SK-N-SH treated with all-trans-retinoic acid at 6 μM for 48 hours (cell line): Measurements from ENCODE around the gene RRAS2.

Experiments
- PATZ1 ChIP-seq: fragments of 250-450 bp; sonication (Bioruptor Pico); IDR thresholded peaks from 2 replicates; pipeline ENCODE4 v1.8.0; 2020; ENCODE audit warnings: mild to moderate bottlenecking, moderate library complexity, borderline replicate concordance
- TSHZ2 ChIP-seq: fragments of 250-450 bp; sonication (Bioruptor Pico); IDR thresholded peaks from 2 replicates; pipeline ENCODE4 v1.5.0; 2020; ENCODE audit warnings: mild to moderate bottlenecking, moderate library complexity

- no peak for TF ChIP-seq PATZ1 (CRISPR knock-in tag)
- TF ChIP-seq TSHZ2 (CRISPR knock-in tag): no peak
Measured at GRCh38 chr11:14270690-14271542, 88.1 kb downstream of the RRAS2 start.
